CD1c-positive myeloid dendritic cell (primary cell): ENCODE results near the gene WFS1.

Experiments
- DNase-seq: peaks from one replicate; pipeline ENCODE4 v3.0.0-alpha.2; 2016; ENCODE audit errors: extremely low spot score

WFS1 gene, protein sequence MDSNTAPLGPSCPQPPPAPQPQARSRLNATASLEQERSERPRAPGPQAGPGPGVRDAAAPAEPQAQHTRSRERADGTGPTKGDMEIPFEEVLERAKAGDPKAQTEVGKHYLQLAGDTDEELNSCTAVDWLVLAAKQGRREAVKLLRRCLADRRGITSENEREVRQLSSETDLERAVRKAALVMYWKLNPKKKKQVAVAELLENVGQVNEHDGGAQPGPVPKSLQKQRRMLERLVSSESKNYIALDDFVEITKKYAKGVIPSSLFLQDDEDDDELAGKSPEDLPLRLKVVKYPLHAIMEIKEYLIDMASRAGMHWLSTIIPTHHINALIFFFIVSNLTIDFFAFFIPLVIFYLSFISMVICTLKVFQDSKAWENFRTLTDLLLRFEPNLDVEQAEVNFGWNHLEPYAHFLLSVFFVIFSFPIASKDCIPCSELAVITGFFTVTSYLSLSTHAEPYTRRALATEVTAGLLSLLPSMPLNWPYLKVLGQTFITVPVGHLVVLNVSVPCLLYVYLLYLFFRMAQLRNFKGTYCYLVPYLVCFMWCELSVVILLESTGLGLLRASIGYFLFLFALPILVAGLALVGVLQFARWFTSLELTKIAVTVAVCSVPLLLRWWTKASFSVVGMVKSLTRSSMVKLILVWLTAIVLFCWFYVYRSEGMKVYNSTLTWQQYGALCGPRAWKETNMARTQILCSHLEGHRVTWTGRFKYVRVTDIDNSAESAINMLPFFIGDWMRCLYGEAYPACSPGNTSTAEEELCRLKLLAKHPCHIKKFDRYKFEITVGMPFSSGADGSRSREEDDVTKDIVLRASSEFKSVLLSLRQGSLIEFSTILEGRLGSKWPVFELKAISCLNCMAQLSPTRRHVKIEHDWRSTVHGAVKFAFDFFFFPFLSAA

DNA sequence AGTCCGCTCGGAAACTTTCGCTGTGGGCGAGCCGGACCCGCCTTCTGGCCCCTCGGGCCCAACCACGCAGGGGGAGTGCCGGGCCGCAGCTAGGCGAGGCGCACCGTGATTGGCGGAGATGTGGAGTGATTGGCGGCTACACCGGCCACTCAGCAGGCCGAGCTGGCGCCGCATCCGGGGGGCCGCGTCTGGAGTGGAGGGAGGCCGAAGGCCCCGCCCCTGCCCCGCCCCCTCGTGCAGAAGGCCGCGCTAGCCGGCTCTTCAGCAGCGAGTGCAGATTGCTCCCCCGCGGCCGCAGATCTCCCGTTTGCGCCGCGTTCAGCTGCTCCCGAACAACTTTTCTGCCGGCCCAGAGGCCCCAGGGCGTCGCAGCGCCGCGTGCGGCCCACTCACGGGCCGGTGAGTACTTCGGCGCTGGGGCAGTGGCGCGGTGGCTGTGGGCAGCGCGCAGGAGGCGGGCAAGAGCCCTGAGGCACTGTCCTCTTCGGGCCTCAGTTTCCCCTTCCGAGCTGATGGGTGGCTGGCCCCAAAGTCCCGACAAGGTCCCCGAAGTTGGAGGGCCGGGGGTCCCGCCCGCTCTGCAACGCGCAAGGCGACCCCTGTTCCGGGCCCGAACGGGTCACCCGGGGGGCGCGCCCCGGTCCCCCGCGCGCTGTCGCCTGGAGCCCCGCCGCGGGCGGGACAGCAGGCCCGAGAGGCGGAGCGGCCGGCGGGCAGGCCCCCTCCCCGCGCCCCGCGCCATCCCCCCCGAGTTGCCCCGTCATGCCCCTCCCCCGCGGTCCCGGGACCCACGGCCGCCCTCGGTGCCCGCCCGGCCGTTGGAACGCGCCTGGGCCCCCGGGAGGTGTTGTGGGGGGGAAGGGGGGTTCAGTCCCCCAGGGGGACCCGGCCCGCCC lies at the start of gene WFS1:
Gene WFS1 (plus strand): TSS at position 235 of the 896 bp plus-strand sequence. CDS start 7,606 bp downstream, outside the sequence.
- peak; percentile 98 for DNase-seq

DNA sequence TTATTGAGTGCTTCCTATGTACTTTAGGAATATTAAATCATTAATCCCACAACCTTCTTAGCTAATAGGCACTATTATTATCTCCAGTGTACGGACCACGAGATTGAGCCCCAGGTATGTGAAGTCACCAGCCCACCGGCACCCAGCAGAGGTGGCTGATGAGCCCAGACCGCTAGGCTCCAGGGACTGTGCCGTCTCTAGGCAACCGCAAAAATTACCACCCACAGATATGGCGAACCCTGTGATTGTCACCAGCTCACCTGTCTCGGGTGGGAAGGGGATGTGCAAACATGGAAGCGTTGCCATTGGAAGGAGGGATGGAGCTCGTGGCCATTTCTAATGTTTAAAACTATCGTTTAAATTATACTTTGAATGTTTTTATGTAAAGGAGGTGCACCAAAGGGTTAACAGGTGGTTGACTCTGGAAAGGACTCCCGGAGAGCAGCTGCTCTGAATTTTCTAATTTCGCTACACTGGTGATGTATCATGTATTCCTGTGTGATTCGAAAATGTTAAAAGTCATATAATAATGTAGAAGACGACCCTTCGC lies 48.3 kb upstream of the WFS1 start:
- DNase-seq, result no peak

DNA sequence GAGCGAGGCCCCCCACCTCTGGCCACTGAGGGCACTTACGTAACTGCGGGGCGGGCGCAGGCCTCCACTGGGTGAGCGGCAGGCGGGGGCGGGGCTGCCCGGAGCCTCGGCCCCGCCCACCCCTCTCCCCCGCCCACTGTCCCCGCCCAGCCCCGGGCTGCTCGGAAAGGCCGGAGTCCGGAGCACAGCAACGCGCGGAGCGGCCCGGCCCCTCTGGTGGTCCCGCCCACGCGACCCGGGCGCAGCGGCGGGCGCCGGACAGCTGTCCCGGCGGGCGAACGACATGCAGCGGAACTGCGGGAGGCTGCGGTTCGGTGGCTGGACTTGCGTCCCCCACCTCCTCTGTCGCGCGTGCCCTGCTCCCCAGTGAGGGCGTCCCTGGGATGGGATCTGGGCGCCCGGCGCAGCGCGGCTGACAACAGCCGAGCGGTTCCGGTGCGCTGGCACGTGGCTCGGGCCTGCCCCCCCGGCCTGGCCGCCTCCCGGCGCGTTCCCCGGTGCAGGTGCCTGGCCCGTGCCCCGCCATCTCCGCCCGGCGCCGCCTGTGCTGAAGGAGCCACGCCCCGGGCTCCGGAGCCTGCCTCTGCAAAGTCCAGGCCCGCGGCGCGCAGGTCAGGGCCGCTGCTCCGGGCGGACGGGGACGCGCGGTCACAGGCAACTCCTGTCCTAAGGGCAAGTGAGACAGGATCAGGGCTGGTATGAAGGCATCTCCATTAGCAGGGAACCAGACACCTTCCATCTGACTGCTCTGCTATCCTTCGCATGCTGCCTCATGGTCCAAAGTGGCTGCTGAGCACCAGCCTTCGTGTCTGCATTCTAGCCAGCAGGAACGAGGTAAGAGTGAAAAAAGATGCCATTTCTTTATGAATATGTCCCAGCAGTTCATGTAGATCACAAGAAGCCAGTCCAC lies 47.5 kb upstream of the WFS1 start:
- DNase-seq, result peak; percentile 2

DNA sequence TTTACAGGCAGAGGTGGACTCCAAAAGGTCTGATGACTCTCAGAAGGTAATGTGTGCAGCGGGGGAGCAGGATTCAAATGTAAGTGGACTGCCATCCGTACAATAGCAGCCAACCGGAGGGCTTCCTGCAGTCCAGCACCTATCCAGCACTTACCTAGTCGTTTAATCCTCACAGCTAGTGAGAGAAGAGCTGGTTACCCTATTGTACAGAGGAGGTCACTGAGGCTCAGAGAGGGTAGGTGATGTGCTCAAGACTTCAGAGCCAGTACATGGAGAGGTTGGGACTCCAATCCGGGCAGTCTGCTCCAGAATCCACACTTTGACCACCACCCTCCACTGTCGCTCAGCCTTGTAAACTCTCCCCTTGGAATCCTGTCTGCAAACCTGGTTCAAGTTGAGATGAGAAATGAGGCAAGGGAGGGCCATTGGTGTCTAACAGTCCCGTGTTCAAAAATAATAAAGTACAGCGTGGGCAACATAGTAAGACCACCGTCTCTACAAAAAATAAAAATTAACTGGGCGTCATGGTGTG lies 46.8 kb upstream of the WFS1 start:
- no peak for DNase-seq

DNA sequence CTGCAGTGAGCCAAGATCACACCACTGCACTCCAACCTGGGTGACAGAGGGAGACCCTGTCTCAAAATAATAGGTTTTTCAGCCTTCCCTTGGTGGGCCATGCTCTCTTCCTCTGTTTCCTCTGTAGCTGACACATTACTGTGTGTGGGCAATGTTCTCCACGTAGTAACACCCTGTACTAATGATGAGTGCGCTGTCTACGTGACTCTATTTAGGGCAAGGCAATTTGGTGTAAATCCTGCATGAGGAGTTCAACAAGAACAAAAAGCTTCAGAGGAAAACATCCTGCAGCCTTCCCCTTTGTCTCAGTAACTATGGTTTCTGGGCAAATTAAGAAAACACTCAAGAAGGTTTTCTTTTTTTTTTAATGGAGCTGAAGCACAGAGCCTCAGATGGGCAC lies 44.9 kb upstream of the WFS1 start:
- no peak for DNase-seq

DNA sequence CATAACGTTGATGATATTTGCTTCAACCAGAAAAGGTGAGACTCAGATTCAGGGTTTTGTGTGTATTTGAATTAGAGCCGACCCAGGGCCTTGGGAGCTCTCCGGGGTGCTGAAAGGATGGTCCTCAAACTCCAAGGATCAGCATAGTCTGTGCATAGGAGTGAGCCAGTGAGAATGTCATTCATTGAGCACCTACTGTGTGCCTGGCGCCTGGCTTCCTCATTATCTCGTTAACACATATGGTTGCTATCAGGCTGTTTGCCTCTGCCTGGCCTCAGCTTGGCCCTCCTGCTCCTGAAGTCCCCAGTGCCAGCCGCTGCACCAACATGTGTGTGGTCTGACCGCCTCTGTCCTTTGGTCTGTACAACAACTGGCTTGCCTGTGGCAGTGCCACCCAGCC lies 44.2 kb upstream of the WFS1 start:
- DNase-seq, result no peak

DNA sequence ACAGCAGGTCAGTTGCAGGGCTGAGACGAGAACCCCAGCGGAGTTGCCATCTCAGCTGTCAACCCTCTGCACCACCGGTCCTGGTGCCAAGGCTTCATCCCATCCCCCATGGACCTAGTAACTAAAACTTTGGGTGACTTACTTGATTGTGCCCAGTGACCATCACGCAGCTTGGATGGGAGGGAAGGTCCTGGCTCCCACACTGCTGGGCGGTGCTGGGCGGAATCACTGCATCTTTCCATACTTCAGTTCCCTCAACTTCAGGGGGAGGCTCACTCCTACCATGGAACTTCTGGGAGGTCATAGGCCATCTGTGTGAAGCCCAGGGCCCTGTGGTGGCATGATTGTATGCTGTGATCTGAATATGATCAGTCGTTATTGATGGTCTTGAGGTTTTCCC lies 43.1 kb upstream of the WFS1 start:
- DNase-seq, result no peak

DNA sequence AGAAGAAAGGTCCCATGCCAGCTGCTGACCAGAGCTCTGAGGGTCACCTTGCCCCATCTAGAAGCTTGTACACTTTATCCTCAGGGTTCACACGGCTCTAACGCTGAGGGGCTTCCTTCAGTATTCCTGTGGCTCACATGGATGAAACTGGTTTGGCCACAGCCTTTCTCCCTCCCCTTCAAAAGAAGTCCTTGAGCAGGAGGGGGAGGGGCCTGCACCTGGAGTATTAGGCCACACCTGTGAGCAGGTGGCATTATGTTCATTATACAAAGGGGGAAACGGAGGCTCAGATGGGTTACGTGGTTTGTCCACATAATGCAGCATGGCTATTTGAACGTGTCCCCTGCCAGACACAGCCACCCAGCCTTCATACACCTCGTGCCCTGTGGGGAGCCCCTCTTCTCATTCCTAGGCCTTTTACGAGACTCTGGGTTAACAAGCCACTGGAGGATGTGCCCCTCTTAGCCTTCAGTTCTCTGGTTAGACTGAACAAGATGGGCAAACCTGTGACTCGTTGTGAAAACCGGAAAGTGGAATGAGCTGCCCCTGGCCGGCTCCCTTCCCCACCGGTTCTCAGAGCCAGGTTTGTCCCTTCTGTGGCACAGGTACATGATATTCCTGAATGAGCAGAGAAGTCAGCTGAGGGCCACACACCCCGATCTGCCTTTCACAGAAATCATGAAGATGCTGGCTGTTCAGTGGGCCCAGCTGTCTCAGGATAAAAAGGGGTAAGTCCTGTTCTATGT lies 42.1 kb upstream of the WFS1 start:
- no peak for DNase-seq

DNA sequence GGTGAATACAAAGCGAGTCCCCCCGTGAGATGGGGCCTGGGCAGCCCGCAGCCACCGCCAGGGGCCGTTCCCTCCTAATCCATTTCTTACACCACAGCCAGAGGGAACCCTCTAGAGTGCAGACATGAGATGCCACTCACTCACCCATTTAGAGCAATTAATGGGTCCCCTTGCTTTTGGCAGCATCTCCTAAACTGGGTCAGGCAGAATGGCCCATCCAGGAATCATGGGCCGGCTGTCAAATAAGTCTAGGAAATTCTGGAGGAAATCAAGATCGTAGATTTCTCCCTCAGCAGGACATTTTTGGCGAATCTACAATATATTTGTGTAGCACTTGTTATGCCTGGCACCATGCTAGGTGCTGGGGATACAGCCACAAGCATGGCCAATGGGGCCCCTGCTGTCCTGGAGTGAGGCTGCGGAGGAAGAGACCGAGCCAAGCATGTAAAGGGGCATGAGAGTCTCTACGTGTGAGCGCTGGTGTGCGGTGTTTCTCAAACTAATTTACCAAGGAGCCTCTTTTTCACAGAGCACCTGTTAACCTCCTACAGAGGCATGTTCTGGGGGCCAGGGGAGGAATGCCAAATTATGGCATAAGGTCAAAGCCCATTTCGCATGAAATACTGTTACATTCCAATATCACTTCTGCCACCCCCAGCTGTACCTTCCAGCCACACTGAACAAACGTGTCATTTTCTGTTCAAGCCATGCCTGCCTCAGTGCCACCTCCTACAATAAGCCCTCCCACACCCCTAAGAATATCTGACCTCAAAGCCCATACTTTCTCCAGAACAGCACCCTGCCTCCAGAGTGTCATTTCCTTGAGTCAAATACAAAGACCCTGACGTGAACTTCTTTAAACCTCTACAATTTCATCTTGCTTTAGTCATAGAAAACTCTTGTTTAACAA lies 41.2 kb upstream of the WFS1 start:
- DNase-seq, result no peak

DNA sequence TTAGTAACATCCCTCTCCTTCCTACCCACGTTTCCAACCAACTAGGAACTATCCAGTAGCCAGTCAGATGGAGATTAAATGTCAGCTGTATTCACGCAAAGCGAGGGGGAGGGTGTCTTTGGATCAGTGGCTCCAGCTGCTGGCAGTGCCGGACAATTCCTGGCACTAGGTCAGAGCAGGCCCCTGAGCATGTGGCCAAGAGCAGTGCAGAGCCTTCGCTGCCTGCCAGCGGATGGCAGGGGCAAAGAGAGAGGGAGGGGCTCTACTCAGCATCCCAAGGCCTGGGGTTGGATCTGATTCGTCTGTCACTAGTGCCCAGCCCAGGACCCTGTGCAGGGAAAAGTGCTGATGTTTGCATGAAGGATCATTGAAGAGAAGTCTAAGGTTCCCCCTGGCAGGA lies 40.6 kb upstream of the WFS1 start:
- DNase-seq, result no peak

DNA sequence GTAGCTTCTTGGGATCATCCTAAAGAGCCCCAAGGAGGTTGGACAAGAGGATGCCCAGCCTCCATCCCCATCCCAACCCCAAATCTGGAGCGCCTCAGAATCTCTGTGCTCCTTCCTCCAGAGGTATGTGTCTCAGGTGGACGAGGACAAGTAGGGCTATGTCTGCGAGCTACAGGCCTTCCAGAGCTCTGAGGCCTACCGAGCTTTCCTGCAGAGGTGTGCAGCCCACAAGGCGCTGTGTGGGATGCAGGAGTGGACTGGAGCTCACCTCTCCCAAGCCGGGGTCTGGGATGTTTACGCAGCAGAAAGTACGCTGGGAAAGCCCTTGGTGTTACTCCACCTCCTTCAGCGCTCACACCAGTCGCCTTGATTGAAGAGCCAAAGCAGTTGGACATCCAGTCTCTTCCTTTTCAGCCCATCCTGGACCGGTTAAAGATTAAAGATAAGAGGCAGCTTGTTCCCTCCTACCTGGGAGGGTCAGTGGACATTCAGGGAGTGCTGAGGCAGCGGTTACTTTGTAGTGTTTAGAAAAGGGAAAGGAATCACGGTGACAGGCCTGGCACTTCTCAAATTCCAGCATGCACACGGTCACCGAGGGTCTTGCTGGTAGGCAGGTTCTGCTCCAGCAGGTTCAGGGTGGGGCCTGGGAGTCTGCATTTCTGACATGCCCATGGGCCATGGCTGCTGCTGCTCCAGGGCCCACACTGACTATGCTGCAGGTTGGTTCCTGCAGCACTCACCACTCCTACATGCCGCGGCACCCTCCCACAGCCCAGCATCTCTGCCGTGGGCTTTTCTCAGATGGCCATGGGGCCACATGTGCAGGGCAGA lies 39.8 kb upstream of the WFS1 start:
- no peak for DNase-seq

DNA sequence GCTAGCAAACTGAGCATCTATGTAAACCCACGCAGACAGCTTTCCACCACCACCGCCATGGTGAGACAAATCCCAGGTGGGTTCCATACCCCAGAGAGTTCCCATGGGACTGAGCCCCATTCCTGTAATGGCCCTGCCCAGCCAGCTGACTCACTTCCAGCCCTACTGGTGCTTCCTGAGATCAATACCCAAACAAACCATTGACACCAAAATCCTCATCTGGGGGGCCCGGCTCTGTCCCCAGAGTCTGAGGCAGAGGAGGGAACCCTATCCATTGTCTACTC lies 39.2 kb upstream of the WFS1 start:
- no peak for DNase-seq

DNA sequence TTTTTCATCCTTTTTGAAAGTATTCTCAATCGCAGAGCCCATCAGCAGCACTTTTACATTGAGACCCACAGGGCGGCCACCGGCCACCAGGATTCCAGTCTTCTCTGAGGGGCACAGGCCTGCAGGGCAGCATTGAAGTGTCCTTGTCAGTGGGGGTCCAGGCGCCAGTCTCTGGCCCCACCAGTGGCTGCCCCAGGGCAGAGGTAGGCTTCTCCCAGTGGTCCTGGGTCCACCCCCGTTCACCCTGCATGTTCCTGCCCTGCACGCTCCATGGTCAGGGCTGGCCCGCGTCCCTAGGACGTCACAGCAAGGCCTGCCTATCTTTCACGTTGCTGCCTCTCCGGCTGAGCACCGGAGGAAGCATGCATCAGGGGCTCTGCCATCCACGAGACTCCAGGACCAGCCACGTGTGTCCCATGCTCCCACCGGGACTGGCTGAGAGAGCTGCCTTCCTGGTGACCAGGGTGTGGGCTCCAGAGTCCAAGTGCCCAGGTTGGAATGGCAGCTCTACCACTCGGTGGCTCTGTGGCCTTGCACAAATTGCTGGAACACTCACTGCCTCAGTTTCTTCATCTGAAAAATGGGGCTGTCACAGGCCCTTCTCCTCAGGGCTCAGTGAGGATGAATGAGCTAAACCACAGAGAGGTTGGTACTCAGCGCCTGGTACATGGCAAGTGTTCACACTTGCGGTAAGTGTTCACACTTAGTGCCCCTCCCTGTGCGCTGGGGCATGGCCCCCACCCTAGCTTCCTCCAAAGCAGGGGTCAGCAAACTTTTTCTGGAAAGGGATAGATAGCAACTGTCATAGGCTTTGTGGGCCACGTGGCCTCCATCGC lies 38.6 kb upstream of the WFS1 start:
- no peak for DNase-seq

DNA sequence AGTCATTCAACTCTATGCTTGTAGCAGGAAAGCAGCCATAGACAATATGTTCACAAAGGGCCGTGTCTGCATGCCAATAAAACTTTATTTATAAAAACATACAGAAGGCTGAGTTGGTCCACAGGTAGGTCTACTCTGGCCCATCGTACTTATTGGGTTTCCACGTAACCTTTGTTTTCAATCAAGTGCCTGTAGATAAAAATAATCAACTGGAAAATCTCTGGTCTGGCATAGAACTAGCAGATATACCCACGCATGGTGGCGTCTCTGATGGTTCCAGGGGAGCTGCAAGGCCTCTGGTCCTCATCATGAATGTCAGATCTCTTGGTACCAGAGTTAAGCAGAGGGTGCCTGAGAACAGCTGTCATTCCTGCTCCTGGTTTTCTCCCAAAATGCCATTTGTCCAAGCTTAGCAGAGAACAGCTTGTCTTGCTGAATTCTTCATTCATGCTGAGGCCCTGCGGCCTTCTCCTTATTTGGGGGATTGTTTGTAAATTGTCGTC lies 37.9 kb upstream of the WFS1 start:
- DNase-seq, result no peak

DNA sequence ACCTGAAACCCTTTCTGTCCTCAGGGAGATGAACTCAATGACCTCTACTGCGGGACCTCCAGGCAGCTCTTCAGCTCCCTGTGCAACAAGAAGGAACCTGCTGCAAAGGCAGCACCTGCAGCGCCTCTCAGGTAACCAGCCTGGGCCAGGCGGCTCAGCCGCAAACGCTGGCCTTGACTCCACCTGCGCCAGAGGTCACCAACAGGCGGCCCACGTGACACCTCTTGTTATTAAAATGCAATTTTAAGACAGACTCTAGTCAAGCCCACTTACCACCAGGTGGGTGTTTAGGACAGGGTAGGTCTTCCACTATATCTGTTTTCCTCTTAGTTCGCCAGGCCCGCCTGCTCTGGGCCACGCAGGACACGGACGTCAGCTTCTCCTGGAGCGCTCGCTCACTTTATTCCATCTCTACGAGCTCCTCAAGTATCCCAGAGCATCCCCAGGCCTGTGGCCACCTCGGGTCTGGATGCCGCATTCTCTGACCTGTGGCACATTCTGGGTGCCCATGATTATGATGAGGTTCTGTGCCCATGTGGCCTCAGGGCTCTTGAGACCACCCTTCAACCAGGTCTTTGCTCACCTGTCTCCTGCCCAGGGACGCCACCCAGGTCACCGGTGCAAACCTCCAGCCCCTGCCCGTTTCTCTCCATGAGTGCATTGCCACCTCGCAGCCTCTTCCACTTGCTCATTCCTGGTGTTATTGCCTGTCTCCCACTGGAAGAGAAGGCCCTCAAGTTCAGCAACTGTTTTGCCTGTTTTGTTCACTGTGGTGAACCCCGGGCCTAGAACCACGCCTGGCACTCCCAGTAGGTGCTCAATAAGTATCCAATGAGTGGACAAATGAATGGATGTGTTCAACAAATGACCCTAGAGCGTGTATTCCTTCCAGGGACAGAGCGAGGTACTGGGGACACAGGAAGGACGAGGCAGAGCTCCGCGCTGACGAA lies 36.5 kb upstream of the WFS1 start:
- DNase-seq, result no peak

DNA sequence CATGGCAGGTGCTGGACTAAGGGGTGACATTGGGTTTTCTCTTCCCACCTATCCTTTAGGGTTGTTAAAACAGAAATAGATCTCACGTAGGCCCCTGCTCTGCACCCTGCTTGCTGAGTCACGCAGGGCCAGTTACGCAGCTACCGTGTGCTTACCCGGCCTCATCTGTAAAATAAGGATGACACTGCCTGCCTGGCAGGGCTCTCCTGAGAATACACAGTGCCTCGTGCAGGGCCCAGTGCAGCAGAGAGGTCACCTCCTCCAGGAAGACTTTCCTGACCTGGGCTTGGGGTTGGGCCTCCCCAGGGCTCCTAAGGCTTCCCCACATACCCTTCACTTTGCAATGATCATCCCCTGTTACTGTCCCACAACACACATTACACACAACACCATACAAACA lies 35.7 kb upstream of the WFS1 start:
- DNase-seq, result no peak
